ENCODE data around the gene HIGD1A. TPM values are rescaled to one million over a fixed set of nuclear protein-coding genes. Genes with fewer than 3 reads are reported as not detected.

Gene HIGD1A
- total and polyA plus RNA-seq, 10 of the 15 experiments (the other 5 are each of a cell fraction or from before 2014, with no cell fraction given) = 73.9 to 487 (median 175) TPM

GRCh38 chr3:42827654-42828053 lies 23.4 kb upstream of the HIGD1A start:
- Histone ChIP-seq H3K4me1 (ENCODE audit: control insufficient read depth, insufficient read depth, low read length) (no peaks in the 10 kb centered on the region), H3K27me3 (replicated peaks in 1 of 2; ENCODE audit: control insufficient read depth in 2 of 2, insufficient read depth in 2 of 2, low read length in 1 of 2) (no peaks in the 10 kb centered on the region), H3K4me2 (ENCODE audit: control insufficient read depth, insufficient read depth) (no peak overlapping the region), H3K4me3 (no peak overlapping the region), H3K9ac (ENCODE audit: control insufficient read depth, insufficient read depth, low read length) (no peak overlapping the region), H2AFZ (ENCODE audit: control insufficient read depth, low read depth, low read length) (no peak overlapping the region), H3K9me3 (replicated peaks; ENCODE audit: control insufficient read depth, insufficient read depth, low read length) (no peaks in the 10 kb centered on the region), H4K20me1 (ENCODE audit: control insufficient read depth, insufficient read depth) (no peaks in the 10 kb centered on the region), H3K27ac (ENCODE audit: control insufficient read depth, insufficient read depth) (no peak overlapping the region), H3K79me2 (ENCODE audit: control insufficient read depth, insufficient read depth, low read length) (no peaks in the 10 kb centered on the region), H3K36me3 (ENCODE audit: control insufficient read depth in 2 of 2, insufficient read depth in 2 of 2, low read length in 1 of 2) (no peaks in the 10 kb centered on the region)
- ChIA-PET CTCF (interaction anchor here (1.1 kb wide), 1 partner anchor 12 kb away, joined by 9 read pairs; no protein-coding TSS in a partner anchor), POLR2A (no interaction called here), RAD21 (ENCODE audit: unreplicated experiment) (no interaction called here), SMC1A (ENCODE audit: uncharacterized antibody, unreplicated experiment) (no interaction called here)
- no peak for FAIRE-seq
- ATAC-seq = no peak
- DNase-seq (ENCODE audit: low read depth, low spot score) = no peak
- intact Hi-C loops (cut with micrococcal nuclease; ENCODE audit: unreplicated experiment) = no loop called here
- BruUV-seq (replicated peaks) = no TSS peak
- WGBS (ENCODE audit: insufficient coverage, insufficient replicate concordance, low lambda C conversion rate, missing lambda C conversion rate) = 0% methylated on average over 4 of the region's 4 CpGs
- in situ Hi-C loops (cut with MboI) = no loop called here
- TF ChIP-seq, protein P1, sequence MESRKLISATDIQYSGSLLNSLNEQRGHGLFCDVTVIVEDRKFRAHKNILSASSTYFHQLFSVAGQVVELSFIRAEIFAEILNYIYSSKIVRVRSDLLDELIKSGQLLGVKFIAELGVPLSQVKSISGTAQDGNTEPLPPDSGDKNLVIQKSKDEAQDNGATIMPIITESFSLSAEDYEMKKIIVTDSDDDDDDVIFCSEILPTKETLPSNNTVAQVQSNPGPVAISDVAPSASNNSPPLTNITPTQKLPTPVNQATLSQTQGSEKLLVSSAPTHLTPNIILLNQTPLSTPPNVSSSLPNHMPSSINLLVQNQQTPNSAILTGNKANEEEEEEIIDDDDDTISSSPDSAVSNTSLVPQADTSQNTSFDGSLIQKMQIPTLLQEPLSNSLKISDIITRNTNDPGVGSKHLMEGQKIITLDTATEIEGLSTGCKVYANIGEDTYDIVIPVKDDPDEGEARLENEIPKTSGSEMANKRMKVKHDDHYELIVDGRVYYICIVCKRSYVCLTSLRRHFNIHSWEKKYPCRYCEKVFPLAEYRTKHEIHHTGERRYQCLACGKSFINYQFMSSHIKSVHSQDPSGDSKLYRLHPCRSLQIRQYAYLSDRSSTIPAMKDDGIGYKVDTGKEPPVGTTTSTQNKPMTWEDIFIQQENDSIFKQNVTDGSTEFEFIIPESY (IDR thresholded peaks at IDR 0.05) = no peak
- TF ChIP-seq CTCF (IDR thresholded peaks at IDR 0.05 in 2 of 3, conservative IDR thresholded peaks at IDR 0.05 in 1 of 3; ENCODE audit: control insufficient read depth in 2 of 3, extremely low read depth in 1 of 3, insufficient read depth in 1 of 3, low read depth in 3 of 3, low read length in 3 of 3) = no peak
- no peak for TF ChIP-seq KLF5 (IDR thresholded peaks at IDR 0.05; ENCODE audit: partially characterized antibody)
- no peak for TF ChIP-seq STAT3 (IDR thresholded peaks at IDR 0.05; ENCODE audit: low read depth, low read length)
- TF ChIP-seq, protein P2, sequence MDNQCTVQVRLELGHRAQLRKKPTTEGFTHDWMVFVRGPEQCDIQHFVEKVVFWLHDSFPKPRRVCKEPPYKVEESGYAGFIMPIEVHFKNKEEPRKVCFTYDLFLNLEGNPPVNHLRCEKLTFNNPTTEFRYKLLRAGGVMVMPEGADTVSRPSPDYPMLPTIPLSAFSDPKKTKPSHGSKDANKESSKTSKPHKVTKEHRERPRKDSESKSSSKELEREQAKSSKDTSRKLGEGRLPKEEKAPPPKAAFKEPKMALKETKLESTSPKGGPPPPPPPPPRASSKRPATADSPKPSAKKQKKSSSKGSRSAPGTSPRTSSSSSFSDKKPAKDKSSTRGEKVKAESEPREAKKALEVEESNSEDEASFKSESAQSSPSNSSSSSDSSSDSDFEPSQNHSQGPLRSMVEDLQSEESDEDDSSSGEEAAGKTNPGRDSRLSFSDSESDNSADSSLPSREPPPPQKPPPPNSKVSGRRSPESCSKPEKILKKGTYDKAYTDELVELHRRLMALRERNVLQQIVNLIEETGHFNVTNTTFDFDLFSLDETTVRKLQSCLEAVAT (IDR thresholded peaks at IDR 0.05) = no peak
- TF ChIP-seq MTA3 (IDR thresholded peaks at IDR 0.05; ENCODE audit: borderline replicate concordance, low read length) = no peak
- no peak for TF ChIP-seq ZBTB4 (CRISPR knock-in tag; IDR thresholded peaks at IDR 0.05)
- TF ChIP-seq, protein P3, sequence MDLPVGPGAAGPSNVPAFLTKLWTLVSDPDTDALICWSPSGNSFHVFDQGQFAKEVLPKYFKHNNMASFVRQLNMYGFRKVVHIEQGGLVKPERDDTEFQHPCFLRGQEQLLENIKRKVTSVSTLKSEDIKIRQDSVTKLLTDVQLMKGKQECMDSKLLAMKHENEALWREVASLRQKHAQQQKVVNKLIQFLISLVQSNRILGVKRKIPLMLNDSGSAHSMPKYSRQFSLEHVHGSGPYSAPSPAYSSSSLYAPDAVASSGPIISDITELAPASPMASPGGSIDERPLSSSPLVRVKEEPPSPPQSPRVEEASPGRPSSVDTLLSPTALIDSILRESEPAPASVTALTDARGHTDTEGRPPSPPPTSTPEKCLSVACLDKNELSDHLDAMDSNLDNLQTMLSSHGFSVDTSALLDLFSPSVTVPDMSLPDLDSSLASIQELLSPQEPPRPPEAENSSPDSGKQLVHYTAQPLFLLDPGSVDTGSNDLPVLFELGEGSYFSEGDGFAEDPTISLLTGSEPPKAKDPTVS (IDR thresholded peaks at IDR 0.05; ENCODE audit: low read depth, low read length) = no peak
- no peak for TF ChIP-seq ZZZ3 (IDR thresholded peaks at IDR 0.05; ENCODE audit: control insufficient read depth, insufficient read length, low read depth)
- TF ChIP-seq PKNOX1 (IDR thresholded peaks at IDR 0.05) = no peak
- TF ChIP-seq POLR2A (IDR thresholded peaks at IDR 0.05; ENCODE audit: low read depth, low read length) = no peak
- TF ChIP-seq SP1 (IDR thresholded peaks at IDR 0.05; ENCODE audit: low read depth, low read length) = no peak
- TF ChIP-seq RCOR1 (conservative IDR thresholded peaks at IDR 0.05; ENCODE audit: low read depth, low read length) = no peak
- no peak for TF ChIP-seq NFXL1 (IDR thresholded peaks at IDR 0.05; ENCODE audit: borderline replicate concordance)

Data from GM12878 (cell line).